Fibroblast of lung (primary cell): Measurements from ENCODE around the gene KRTAP4-9.

Experiments used
- CTCF ChIP-seq, 2 donors: IDR thresholded peaks in 1 of 2; conservative IDR thresholded peaks in 1 of 2; 1 replicate in 1 of 2; 2 replicates in 1 of 2; pipeline ENCODE4 v1.5.1; 2011 to 2012; ENCODE audit warnings: low read length in 2 of 2, control low read depth in 1 of 2, inconsistent platforms in 1 of 2, low read depth in 1 of 2, mild to moderate bottlenecking in 1 of 2
- EZH2 ChIP-seq: IDR thresholded peaks from 2 replicates; pipeline ENCODE4 v1.5.1; 2012; ENCODE audit warnings: low read length, control low read depth, mild to moderate bottlenecking; ENCODE audit errors: missing control alignments

- no peak for TF ChIP-seq EZH2
- TF ChIP-seq CTCF (conservative IDR thresholded peaks at IDR 0.05 in 1 of 2, IDR thresholded peaks at IDR 0.05 in 1 of 2; ENCODE audit: low read depth in 1 of 2, low read length in 2 of 2), result no peak
These were observed 21.2 kb downstream of the KRTAP4-9 start for GRCh38 chr17:41126412-41126811.
